SK-N-SH (cell line): ENCODE results near the gene TEAD1. TPM values are rescaled to one million over a fixed set of nuclear protein-coding genes. Genes with fewer than 3 reads are reported as not detected.

Source experiments
- CTCF ChIA-PET: fragments of 300-600, 350-600 bp; formaldehyde crosslinking; extraction: SDS; loops from one replicate; lab custom pipeline; 2021; lab: Yijun Ruan, JAX
- POLR2A ChIA-PET: fragments of 350-600 bp; sonication (Branson Sonifier 250); formaldehyde crosslinking; extraction: SDS; loops from one replicate; lab custom pipeline; 2020; ENCODE audit warnings: antibody characterized with exemption, inconsistent platforms; lab: Yijun Ruan, JAX
- DNase-seq: peaks from one replicate; pipeline ENCODE4 v3.0.0; 2012
- H2AFZ ChIP-seq: fragments of 200-600 bp; sonication (generic); 2 replicates; pipeline ENCODE4 v1.8.1; 2016; ENCODE audit warnings: antibody characterized with exemption, mild to moderate bottlenecking, low read depth
- H3F3A ChIP-seq: fragments of 200-600 bp; sonication (generic); replicated peaks from 2 replicates; pipeline ENCODE3; 2016; ENCODE audit warnings: antibody characterized with exemption, mild to moderate bottlenecking; ENCODE audit not compliant: insufficient read depth
- H3K27ac ChIP-seq, 2 experiments: fragments of 200-500 bp in 1 of 2; fragments of 200-600 bp in 1 of 2; sonication (Bioruptor generic) in 1 of 2; sonication (generic), shearing (Covaris generic) in 1 of 2; 2 replicates each; pipeline versions ENCODE4 v1.5.1 to v1.6.1; 2014 to 2016; ENCODE audit warnings: low read depth in 2 of 2, inconsistent platforms in 1 of 2, low read length in 1 of 2, mild to moderate bottlenecking in 1 of 2, mixed read lengths in 1 of 2
- H3K27me3 ChIP-seq: fragments of 200-600 bp; sonication (generic), shearing (Covaris generic); 2 replicates; pipeline ENCODE4 v1.6.1; 2016; ENCODE audit warnings: mixed run types; ENCODE audit not compliant: insufficient read depth
- H3K36me3 ChIP-seq, 2 experiments: fragments of 200-500 bp in 1 of 2; fragments of 200-600 bp in 1 of 2; sonication (Bioruptor generic) in 1 of 2; sonication (generic) in 1 of 2; replicated peaks in 1 of 2; 2 replicates each; pipeline versions ENCODE3 to v1.5.1; 2014 to 2016; ENCODE audit warnings: low read length in 1 of 2, mild to moderate bottlenecking in 1 of 2; ENCODE audit not compliant: insufficient read depth in 2 of 2, control insufficient read depth in 1 of 2
- H3K4me1 ChIP-seq, 2 experiments: fragments of 200-500 bp in 1 of 2; fragments of 200-600 bp in 1 of 2; sonication (Bioruptor generic) in 1 of 2; sonication (generic), shearing (Covaris generic) in 1 of 2; 2 replicates each; pipeline versions ENCODE4 v1.5.1 to v1.6.1; 2014 to 2016; ENCODE audit warnings: low read depth in 1 of 2, low read length in 1 of 2, mixed run types in 1 of 2; ENCODE audit not compliant: insufficient read depth in 2 of 2, control insufficient read depth in 1 of 2
- H3K4me2 ChIP-seq: fragments of 200-600 bp; sonication (generic), shearing (Covaris generic); 2 replicates; pipeline ENCODE4 v1.6.1; 2017; ENCODE audit warnings: mixed run types
- H3K4me3 ChIP-seq, 2 experiments: fragments of 200-500 bp in 1 of 2; fragments of 200-600 bp in 1 of 2; sonication (Bioruptor generic) in 1 of 2; sonication (generic), shearing (Covaris generic) in 1 of 2; 2 replicates each; pipeline versions ENCODE4 v1.5.1 to v1.8.1; 2014 to 2016; ENCODE audit warnings: low read depth in 2 of 2, inconsistent platforms in 1 of 2, low read length in 1 of 2, mild to moderate bottlenecking in 1 of 2, mixed read lengths in 1 of 2, moderate library complexity in 1 of 2
- H3K79me2 ChIP-seq: fragments of 200-600 bp; sonication (generic); 2 replicates; pipeline ENCODE4 v1.8.1; 2017; ENCODE audit warnings: mild to moderate bottlenecking; ENCODE audit not compliant: insufficient read depth
- H3K9ac ChIP-seq: fragments of 200-600 bp; sonication (generic); 2 replicates; pipeline ENCODE4 v1.6.1; 2017; ENCODE audit warnings: mixed run types
- H3K9me2 ChIP-seq: fragments of 200-600 bp; sonication (generic); 2 replicates; pipeline ENCODE4 v1.6.1; 2017; ENCODE audit warnings: mixed run types
- H3K9me3 ChIP-seq: fragments of 200-600 bp; sonication (generic); 2 replicates; pipeline ENCODE4 v1.6.1; 2017; ENCODE audit warnings: mixed run types, mild to moderate bottlenecking, moderate library complexity
- H4K20me1 ChIP-seq: fragments of 200-600 bp; sonication (generic); 2 replicates; pipeline ENCODE4 v1.6.1; 2017; ENCODE audit warnings: mild to moderate bottlenecking, mixed run types; ENCODE audit not compliant: insufficient read depth
- CHD2 ChIP-seq: fragments of 150-350 bp; IDR thresholded peaks from 2 replicates; pipeline ENCODE4 v1.6.1; 2018; ENCODE audit warnings: low read length; ENCODE audit not compliant: partially characterized antibody
- EP300 ChIP-seq, 2 experiments: IDR thresholded peaks; 2 replicates each; pipeline versions ENCODE4 v1.4.0 to v1.6.1; 2012; ENCODE audit warnings: borderline replicate concordance in 1 of 2, low read depth in 1 of 2, low read length in 1 of 2
- FOSL2 ChIP-seq: IDR thresholded peaks from 2 replicates; pipeline ENCODE4 v1.4.0; 2012; ENCODE audit warnings: low read depth, mild to moderate bottlenecking, moderate library complexity, borderline replicate concordance
- FOXJ3 ChIP-seq: sonication (generic); formaldehyde crosslinking; IDR thresholded peaks from 2 replicates; pipeline ENCODE4 v1.5.1; 2020; ENCODE audit warnings: mild to moderate bottlenecking, missing genetic modification reagents
- GABPA ChIP-seq: IDR thresholded peaks from 2 replicates; pipeline ENCODE4 v1.4.0; 2012; ENCODE audit warnings: low read depth, mild to moderate bottlenecking
- MEF2A ChIP-seq: IDR thresholded peaks from 2 replicates; pipeline ENCODE4 v1.4.0; 2012; ENCODE audit warnings: low read depth, borderline replicate concordance
- MXI1 ChIP-seq: IDR thresholded peaks from 2 replicates; pipeline ENCODE4 v1.6.1; 2012; ENCODE audit warnings: mild to moderate bottlenecking, low read depth, low read length, improper control_type of control experiment
- NFIC ChIP-seq: IDR thresholded peaks from 2 replicates; pipeline ENCODE4 v1.4.0; 2012; ENCODE audit warnings: borderline replicate concordance
- RFX5 ChIP-seq: IDR thresholded peaks from 2 replicates; pipeline ENCODE4 v1.6.1; 2012; ENCODE audit warnings: mild to moderate bottlenecking, improper control_type of control experiment, low read length
- TCF12 ChIP-seq: IDR thresholded peaks from 2 replicates; pipeline ENCODE4 v1.4.0; 2012
- TEAD4 ChIP-seq: IDR thresholded peaks from 2 replicates; pipeline ENCODE4 v1.4.0; 2012; ENCODE audit warnings: mild to moderate bottlenecking, borderline replicate concordance; ENCODE audit not compliant: insufficient read depth
- YY1 ChIP-seq: IDR thresholded peaks from 2 replicates; pipeline ENCODE4 v1.4.0; 2012; ENCODE audit warnings: low read depth, mild to moderate bottlenecking
- WGBS: methylation state at CpG from one replicate; pipeline ENCODE4 v1.1.6; 2017; ENCODE audit warnings: low lambda C conversion rate; 5-methylcytosine and 5-hydroxymethylcytosine counted together
- polyA plus RNA-seq, 3 experiments: library from polyadenylated mRNA; depleted of rRNA; stranded (reverse); fragments of >200 nt; gene quantifications; 2 replicates each; pipeline ENCODE4 v1.2.3, GENCODE V29; 2012
- TF ChIP-seq, protein P1 (sequence below): fragments of 200-600 bp; sonication (generic); IDR thresholded peaks from 2 replicates; pipeline ENCODE4 v1.6.1; 2017; ENCODE audit warnings: antibody characterized with exemption, mild to moderate bottlenecking, moderate library complexity
- TF ChIP-seq, protein P2 (sequence below): IDR thresholded peaks from 2 replicates; pipeline ENCODE4 v1.4.0; 2012; ENCODE audit warnings: low read depth
- TF ChIP-seq, protein P3 (sequence below): IDR thresholded peaks from 2 replicates; pipeline ENCODE4 v1.4.0; 2012; ENCODE audit warnings: low read depth, borderline replicate concordance
- TF ChIP-seq, protein P4 (sequence below): fragments of 150-350 bp; IDR thresholded peaks from 2 replicates; pipeline ENCODE4 v1.6.1; 2016; ENCODE audit warnings: mild to moderate bottlenecking, low read depth, low read length
- TF ChIP-seq, protein P5 (sequence below): fragments of 150-350 bp; IDR thresholded peaks from 2 replicates; pipeline ENCODE4 v1.6.1; 2017; ENCODE audit warnings: antibody characterized with exemption, low read length, low read depth, borderline replicate concordance

Gene TEAD1
- polyA plus RNA-seq, 1 of the 3 experiments (the other 2 are of a cell fraction), result 31.2 TPM

DNA sequence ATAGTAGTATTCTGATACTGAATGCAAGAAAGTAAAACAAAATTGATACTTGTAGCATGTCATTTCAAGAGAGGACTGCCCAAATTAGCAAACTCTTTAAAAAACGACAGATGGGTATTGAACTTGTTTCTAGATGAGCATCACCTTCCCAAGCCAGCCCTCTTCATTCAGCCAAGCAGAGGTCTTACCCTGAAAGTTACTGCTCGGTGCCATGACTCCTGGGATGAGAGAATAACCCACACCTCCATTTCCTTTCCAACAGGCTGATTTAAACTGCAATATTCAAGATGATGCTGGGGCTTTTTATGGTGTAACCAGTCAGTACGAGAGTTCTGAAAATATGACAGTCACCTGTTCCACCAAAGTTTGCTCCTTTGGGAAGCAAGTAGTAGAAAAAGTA is 250.4 kb downstream of the TEAD1 start:
- Histone ChIP-seq H4K20me1 (peaks cover 10% of the 10 kb centered on the region), H3K4me1 (no peaks in the 10 kb centered on the region; a peak in 1 of 4 replicates), H3K36me3 (peaks cover 30 to 43% of the 10 kb centered on the region in 2 experiments), H3F3A (peaks cover 11% of the 10 kb centered on the region), H3K27me3 (no peaks in the 10 kb centered on the region), H3K9me2 (no peaks in the 10 kb centered on the region), H3K4me3 (no peak overlapping the region), H3K27ac (no peak overlapping the region), H3K9me3 (no peaks in the 10 kb centered on the region), H3K9ac (no peak overlapping the region), H3K4me2 (no peak overlapping the region), H3K79me2 (peaks cover 29% of the 10 kb centered on the region), H2AFZ (no peak overlapping the region)
- DNase-seq, result no peak
- ChIA-PET CTCF (interaction anchor here (2.0 kb wide), 1 partner anchor 10 kb away, joined by 8 read pairs; no protein-coding TSS in a partner anchor), POLR2A (no interaction called here)
- WGBS, result 96% methylated on average over 3 of the region's 3 CpGs
- TF ChIP-seq MEF2A (no peak), FOXJ3 (no peak), MXI1 (no peak), FOSL2 (no peak)

DNA sequence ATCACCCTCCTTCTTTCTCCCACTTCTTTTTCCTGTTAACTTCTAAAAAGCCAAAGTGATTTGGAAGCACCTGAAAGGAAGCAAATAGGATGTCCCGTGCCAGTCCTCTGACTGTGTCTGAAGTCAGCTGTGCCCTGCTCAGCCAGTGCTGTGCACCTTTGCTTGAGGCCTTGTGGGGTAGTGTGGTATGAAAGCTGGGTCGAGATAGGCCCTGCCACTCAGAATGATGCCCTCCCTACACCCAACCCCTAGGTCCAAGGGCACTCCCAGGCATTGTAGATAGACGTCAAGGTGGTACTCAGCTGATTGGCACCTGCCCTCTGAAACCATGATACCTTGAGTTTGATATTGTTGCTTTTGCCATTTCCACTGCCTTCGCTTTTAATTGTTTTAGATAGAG is 251.3 kb downstream of the TEAD1 start:
- Histone ChIP-seq H2AFZ (no peak overlapping the region), H3K9ac (no peak overlapping the region), H3K9me3 (no peaks in the 10 kb centered on the region), H3K36me3 (peaks cover 38 to 51% of the 10 kb centered on the region in 2 experiments), H3K4me3 (no peak overlapping the region), H3K4me2 (no peak overlapping the region), H3K27me3 (no peaks in the 10 kb centered on the region), H4K20me1 (peaks cover 10% of the 10 kb centered on the region), H3K79me2 (peaks cover 26% of the 10 kb centered on the region), H3K27ac (no peak overlapping the region), H3K9me2 (no peaks in the 10 kb centered on the region), H3F3A (peaks cover 11% of the 10 kb centered on the region), H3K4me1 (no peaks in the 10 kb centered on the region; a peak in 1 of 4 replicates)
- POLR2A ChIA-PET, result no interaction called here
- 79% methylated on average over 3 of the region's 4 CpGs for WGBS
- DNase-seq, result no peak
- no peak for TF ChIP-seq TCF12
- TF ChIP-seq RFX5, result no peak
- TF ChIP-seq EP300 (IDR thresholded peaks at IDR 0.05; ENCODE audit: borderline replicate concordance in 1 of 2, low read depth in 1 of 2, low read length in 1 of 2), result no peak
- TF ChIP-seq, protein P1, sequence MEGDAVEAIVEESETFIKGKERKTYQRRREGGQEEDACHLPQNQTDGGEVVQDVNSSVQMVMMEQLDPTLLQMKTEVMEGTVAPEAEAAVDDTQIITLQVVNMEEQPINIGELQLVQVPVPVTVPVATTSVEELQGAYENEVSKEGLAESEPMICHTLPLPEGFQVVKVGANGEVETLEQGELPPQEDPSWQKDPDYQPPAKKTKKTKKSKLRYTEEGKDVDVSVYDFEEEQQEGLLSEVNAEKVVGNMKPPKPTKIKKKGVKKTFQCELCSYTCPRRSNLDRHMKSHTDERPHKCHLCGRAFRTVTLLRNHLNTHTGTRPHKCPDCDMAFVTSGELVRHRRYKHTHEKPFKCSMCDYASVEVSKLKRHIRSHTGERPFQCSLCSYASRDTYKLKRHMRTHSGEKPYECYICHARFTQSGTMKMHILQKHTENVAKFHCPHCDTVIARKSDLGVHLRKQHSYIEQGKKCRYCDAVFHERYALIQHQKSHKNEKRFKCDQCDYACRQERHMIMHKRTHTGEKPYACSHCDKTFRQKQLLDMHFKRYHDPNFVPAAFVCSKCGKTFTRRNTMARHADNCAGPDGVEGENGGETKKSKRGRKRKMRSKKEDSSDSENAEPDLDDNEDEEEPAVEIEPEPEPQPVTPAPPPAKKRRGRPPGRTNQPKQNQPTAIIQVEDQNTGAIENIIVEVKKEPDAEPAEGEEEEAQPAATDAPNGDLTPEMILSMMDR, result no peak
- no peak for TF ChIP-seq YY1
- no peak for TF ChIP-seq CHD2
- TF ChIP-seq TEAD4, result no peak
- TF ChIP-seq NFIC, result no peak
- TF ChIP-seq, protein P2, sequence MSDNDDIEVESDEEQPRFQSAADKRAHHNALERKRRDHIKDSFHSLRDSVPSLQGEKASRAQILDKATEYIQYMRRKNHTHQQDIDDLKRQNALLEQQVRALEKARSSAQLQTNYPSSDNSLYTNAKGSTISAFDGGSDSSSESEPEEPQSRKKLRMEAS, result no peak
- TF ChIP-seq, protein P3, sequence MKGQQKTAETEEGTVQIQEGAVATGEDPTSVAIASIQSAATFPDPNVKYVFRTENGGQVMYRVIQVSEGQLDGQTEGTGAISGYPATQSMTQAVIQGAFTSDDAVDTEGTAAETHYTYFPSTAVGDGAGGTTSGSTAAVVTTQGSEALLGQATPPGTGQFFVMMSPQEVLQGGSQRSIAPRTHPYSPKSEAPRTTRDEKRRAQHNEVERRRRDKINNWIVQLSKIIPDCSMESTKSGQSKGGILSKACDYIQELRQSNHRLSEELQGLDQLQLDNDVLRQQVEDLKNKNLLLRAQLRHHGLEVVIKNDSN, result no peak
- TF ChIP-seq, protein P4, sequence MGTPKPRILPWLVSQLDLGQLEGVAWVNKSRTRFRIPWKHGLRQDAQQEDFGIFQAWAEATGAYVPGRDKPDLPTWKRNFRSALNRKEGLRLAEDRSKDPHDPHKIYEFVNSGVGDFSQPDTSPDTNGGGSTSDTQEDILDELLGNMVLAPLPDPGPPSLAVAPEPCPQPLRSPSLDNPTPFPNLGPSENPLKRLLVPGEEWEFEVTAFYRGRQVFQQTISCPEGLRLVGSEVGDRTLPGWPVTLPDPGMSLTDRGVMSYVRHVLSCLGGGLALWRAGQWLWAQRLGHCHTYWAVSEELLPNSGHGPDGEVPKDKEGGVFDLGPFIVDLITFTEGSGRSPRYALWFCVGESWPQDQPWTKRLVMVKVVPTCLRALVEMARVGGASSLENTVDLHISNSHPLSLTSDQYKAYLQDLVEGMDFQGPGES, result no peak
- no peak for TF ChIP-seq GABPA
- no peak for TF ChIP-seq MXI1
- TF ChIP-seq, protein P5, sequence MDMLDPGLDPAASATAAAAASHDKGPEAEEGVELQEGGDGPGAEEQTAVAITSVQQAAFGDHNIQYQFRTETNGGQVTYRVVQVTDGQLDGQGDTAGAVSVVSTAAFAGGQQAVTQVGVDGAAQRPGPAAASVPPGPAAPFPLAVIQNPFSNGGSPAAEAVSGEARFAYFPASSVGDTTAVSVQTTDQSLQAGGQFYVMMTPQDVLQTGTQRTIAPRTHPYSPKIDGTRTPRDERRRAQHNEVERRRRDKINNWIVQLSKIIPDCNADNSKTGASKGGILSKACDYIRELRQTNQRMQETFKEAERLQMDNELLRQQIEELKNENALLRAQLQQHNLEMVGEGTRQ, result no peak
- CTCF ChIA-PET, result interaction anchor here (2.6 kb wide), 2 partner anchors 11 to 38 kb away, joined by 9 to 13 read pairs; no protein-coding TSS in a partner anchor
